Measurements from ENCODE around the gene TMCO4. TPM values are rescaled to one million over a fixed set of nuclear protein-coding genes. Genes with fewer than 3 reads are reported as not detected.

Gene TMCO4
- total and polyA plus RNA-seq, 2 of the 8 experiments (the other 6 are each of a cell fraction or from before 2014, with no cell fraction given), result 3.0 to 3.1 TPM

GRCh38 chr1:19717467-19717866, 82.2 kb downstream of the TMCO4 start:
- H3K4me3 ChIP-seq (ENCODE audit: extremely low read depth in 1 of 4, insufficient read depth in 2 of 4, low read depth in 3 of 4, low read length in 4 of 4), result no peak overlapping the region
- H3K9me3 ChIP-seq (ENCODE audit: insufficient read depth in 2 of 2, low read depth in 1 of 2, low read length in 1 of 2), result no peaks in the 10 kb centered on the region
- H3K23ac ChIP-seq (ENCODE audit: insufficient read length), result no peak overlapping the region
- no peak overlapping the region for H2BK12ac ChIP-seq (ENCODE audit: low read depth, low read length)
- H4K20me1 ChIP-seq (replicated peaks in 1 of 2; ENCODE audit: control insufficient read depth in 1 of 2, insufficient read depth in 2 of 2, low read length in 2 of 2), result no peaks in the 10 kb centered on the region
- H3K18ac ChIP-seq (ENCODE audit: extremely low read depth, low read length), result no peak overlapping the region
- H3K4ac ChIP-seq (replicated peaks; ENCODE audit: insufficient read length, low read depth, low read length), result no peak overlapping the region
- H4K5ac ChIP-seq (ENCODE audit: insufficient read length, low read depth, low read length), result no peak overlapping the region
- H3K27me3 ChIP-seq (replicated peaks in 1 of 4; ENCODE audit: control insufficient read depth in 3 of 4, extremely low read depth in 1 of 4, insufficient read depth in 3 of 4, low read length in 3 of 4), result no peaks in the 10 kb centered on the region
- no peak overlapping the region for H3K27ac ChIP-seq (ENCODE audit: low read depth, low read length)
- ChIA-PET POLR2A (ENCODE audit: partially characterized antibody) (no interaction called here), CTCF (ENCODE audit: partially characterized antibody) (interaction anchor here (1.4 to 2.9 kb wide), 3 partner anchors 8 to 57 kb away, joined by 4 to 27 read pairs (median 5); no protein-coding TSS in a partner anchor)
- H3K79me2 ChIP-seq (ENCODE audit: control insufficient read depth in 1 of 2, insufficient read depth in 2 of 2, low read length in 2 of 2), result no peaks in the 10 kb centered on the region
- H2BK20ac ChIP-seq (ENCODE audit: low read length), result no peak overlapping the region
- FAIRE-seq (no peak), DNase-seq (ENCODE audit: low read depth in 1 of 2, low spot score in 2 of 2) (no peak)
- no peak overlapping the region for H4K91ac ChIP-seq (replicated peaks; ENCODE audit: insufficient read length, low read length)
- no peak overlapping the region for H2BK15ac ChIP-seq (ENCODE audit: low read length)
- H2BK5ac ChIP-seq (ENCODE audit: low read depth, low read length), result no peak overlapping the region
- TF ChIP-seq POLR2A (IDR thresholded peaks at IDR 0.05; ENCODE audit: control extremely low read depth in 1 of 2, low read depth in 2 of 2, low read length in 2 of 2), result no peak
- no peak for TF ChIP-seq POU5F1 (IDR thresholded peaks at IDR 0.05; ENCODE audit: low read depth, low read length)
- no peak overlapping the region for H3K14ac ChIP-seq (ENCODE audit: insufficient read length)
- H3K36me3 ChIP-seq (ENCODE audit: control insufficient read depth in 2 of 4, insufficient read depth in 4 of 4, low read length in 3 of 4), result no peaks in the 10 kb centered on the region
- H3K23me2 ChIP-seq (ENCODE audit: low read depth, low read length), result no peaks in the 10 kb centered on the region
- H3K56ac ChIP-seq (replicated peaks; ENCODE audit: insufficient read length, low read depth, low read length), result no peak overlapping the region
- no peak overlapping the region for H4K8ac ChIP-seq (ENCODE audit: extremely low read depth, insufficient read depth, low read length)
- H3K79me1 ChIP-seq (ENCODE audit: low read depth, low read length), result no peaks in the 10 kb centered on the region
- no peak overlapping the region for H2AFZ ChIP-seq (ENCODE audit: low read length)
- H3K4me2 ChIP-seq (ENCODE audit: insufficient read depth in 1 of 2, low read depth in 2 of 2, low read length in 2 of 2), result no peak overlapping the region
- no peak overlapping the region for H2BK120ac ChIP-seq (replicated peaks; ENCODE audit: low read depth, low read length)
- 84% methylated on average over 6 of the region's 6 CpGs; no CpG with 5 or more reads in 1 of the 2 experiments for WGBS, 2 experiments (ENCODE audit: extremely low coverage in 1 of 2, insufficient coverage in 1 of 2, insufficient read length in 1 of 2, insufficient replicate concordance in 2 of 2, low coverage in 1 of 2, low lambda C conversion rate in 2 of 2, missing lambda C conversion rate in 1 of 2)
- H2AK5ac ChIP-seq (ENCODE audit: low read depth, low read length), result no peak overlapping the region
- H3K4me1 ChIP-seq (replicated peaks in 1 of 4; ENCODE audit: control insufficient read depth in 3 of 4, insufficient read depth in 4 of 4, low read length in 3 of 4), result peaks cover 0 to 6% (median 2%) of the 10 kb centered on the region in 4 experiments; a peak in 1 of 7 replicates
- H3K9ac ChIP-seq (replicated peaks in 1 of 4; ENCODE audit: extremely low read depth in 1 of 4, low read depth in 3 of 4, low read length in 3 of 4), result no peak overlapping the region

All from H1 (cell line).